SH-SY5Y (cell line): Measurements from ENCODE around the gene CFD.

ENCODE experiments used
- GATA2 ChIP-seq: IDR thresholded peaks from 2 replicates; pipeline ENCODE4 v1.6.1; 2011; ENCODE audit warnings: mild to moderate bottlenecking, low read depth, low read length
- GATA3 ChIP-seq: IDR thresholded peaks from 2 replicates; pipeline ENCODE4 v1.6.1; 2011; ENCODE audit warnings: low read depth, mild to moderate bottlenecking, low read length, moderate library complexity

The CFD gene

GRCh38 chr19:855142-855541 is 4.3 kb upstream of the CFD start:
- no peak for TF ChIP-seq GATA2
- TF ChIP-seq GATA3 = no peak

GRCh38 chr19:855566-856120 is 3.8 kb upstream of the CFD start:
- TF ChIP-seq GATA3 (no peak), GATA2 (no peak)

GRCh38 chr19:858284-858683 is 1.2 kb upstream of the CFD start:
- TF ChIP-seq GATA2 (no peak), GATA3 (no peak)

- TF ChIP-seq GATA2 = no peak
- no peak for TF ChIP-seq GATA3
Measured at GRCh38 chr19:861141-861755, 1.8 kb downstream of the CFD start.

GRCh38 chr19:861756-862580 is 2.5 kb downstream of the CFD start:
- no peak for TF ChIP-seq GATA3
- TF ChIP-seq GATA2 = no peak

GRCh38 chr19:862581-863314 is 3.3 kb downstream of the CFD start:
- TF ChIP-seq GATA3 (no peak), GATA2 (no peak)

- no peak for TF ChIP-seq GATA2
- no peak for TF ChIP-seq GATA3
Measured at GRCh38 chr19:863315-863620, 3.8 kb downstream of the CFD start.

GRCh38 chr19:866769-867300 is 7.4 kb downstream of the CFD start:
- TF ChIP-seq GATA2 = no peak
- no peak for TF ChIP-seq GATA3

GRCh38 chr19:867301-867793 is 7.9 kb downstream of the CFD start:
- no peak for TF ChIP-seq GATA2
- TF ChIP-seq GATA3 = no peak

- TF ChIP-seq GATA2 (no peak), GATA3 (no peak)
Measured at GRCh38 chr19:867855-868457, 8.5 kb downstream of the CFD start.

GRCh38 chr19:868458-869244 is 9.2 kb downstream of the CFD start:
- TF ChIP-seq GATA3 (no peak), GATA2 (no peak)

GRCh38 chr19:869245-870177 is 10.0 kb downstream of the CFD start:
- TF ChIP-seq GATA3 (no peak), GATA2 (no peak)

GRCh38 chr19:870314-870713 is 10.8 kb downstream of the CFD start:
- TF ChIP-seq GATA2 = no peak
- TF ChIP-seq GATA3 = no peak
